ENCODE data around the gene RAB13. TPM values are rescaled to one million over a fixed set of nuclear protein-coding genes. Genes with fewer than 3 reads are reported as not detected.
A peak's percentile ranks its signal among the peaks of the same experiment; 100 is the strongest.

The RAB13 gene
- total RNA-seq, 1 experiment from 2014 or later: 70.6 TPM

DNA sequence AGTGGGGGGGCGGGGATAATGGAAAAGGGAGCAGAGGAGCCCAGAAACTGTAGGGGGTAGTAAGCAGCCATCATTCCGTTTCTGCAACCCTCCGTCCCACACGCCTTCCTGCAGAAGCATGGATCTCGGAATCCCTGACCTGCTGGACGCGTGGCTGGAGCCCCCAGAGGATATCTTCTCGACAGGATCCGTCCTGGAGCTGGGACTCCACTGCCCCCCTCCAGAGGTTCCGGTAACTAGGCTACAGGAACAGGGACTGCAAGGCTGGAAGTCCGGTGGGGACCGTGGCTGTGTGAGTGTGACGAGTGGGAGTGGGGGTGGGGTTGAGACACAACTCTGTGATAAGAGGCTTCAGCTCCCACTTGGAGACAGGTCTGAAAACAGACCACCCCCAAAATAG is 17.7 kb downstream of the RAB13 start:
- Histone ChIP-seq H3K27me3 (ENCODE audit: control insufficient read depth, insufficient read depth, low read length) (no peaks in the 10 kb centered on the region), H3K9me3 (ENCODE audit: control insufficient read depth, insufficient read depth, low read depth, low read length) (no peaks in the 10 kb centered on the region), H3K36me3 (ENCODE audit: control insufficient read depth, insufficient read depth, low read length) (no peaks in the 10 kb centered on the region; the same call in 1 of the 2 replicates), H3K4me1 (ENCODE audit: control insufficient read depth, insufficient read depth, low read length) (peaks cover 9% of the 10 kb centered on the region; the same call in 1 of the 2 replicates), H3K4me3 (ENCODE audit: low read depth in 2 of 2, low read length in 2 of 2) (peak overlapping the region; percentile 66 to 70), H3K27ac (ENCODE audit: low read length) (peak overlapping the region; percentile 97)
- in situ Hi-C loops (cut with HindIII; ENCODE audit: low pct_unique_long_range_greater_than_20kb, low sequenced_read_pairs) (no loop called here), intact Hi-C loops (cut with micrococcal nuclease; ENCODE audit: unreplicated experiment) (no loop called here)
- ATAC-seq (no peak), DNase-seq (ENCODE audit: low read depth, low spot score) (no peak)
- POLR2A ChIA-PET: interaction anchor here (0.6 kb wide), 1 partner anchor 296 kb away, joined by 3 read pairs; no protein-coding TSS in a partner anchor
- CTCF ChIA-PET: interaction anchor here (1.0 kb wide), 1 partner anchor 290 kb away, joined by 5 read pairs; the partner anchor contains the start of gene NPR1
- TF ChIP-seq POLR2AphosphoS5 (IDR thresholded peaks at IDR 0.05; ENCODE audit: low read depth, low read length): no peak
- TF ChIP-seq CTCF (IDR thresholded peaks at IDR 0.05): no peak
- no peak for TF ChIP-seq TCF7L2 (IDR thresholded peaks at IDR 0.05; ENCODE audit: low read depth, low read length)
- no peak for TF ChIP-seq SIN3A (IDR thresholded peaks at IDR 0.05; ENCODE audit: borderline replicate concordance, insufficient read depth, low read depth, low read length)
- TF ChIP-seq, protein P1, sequence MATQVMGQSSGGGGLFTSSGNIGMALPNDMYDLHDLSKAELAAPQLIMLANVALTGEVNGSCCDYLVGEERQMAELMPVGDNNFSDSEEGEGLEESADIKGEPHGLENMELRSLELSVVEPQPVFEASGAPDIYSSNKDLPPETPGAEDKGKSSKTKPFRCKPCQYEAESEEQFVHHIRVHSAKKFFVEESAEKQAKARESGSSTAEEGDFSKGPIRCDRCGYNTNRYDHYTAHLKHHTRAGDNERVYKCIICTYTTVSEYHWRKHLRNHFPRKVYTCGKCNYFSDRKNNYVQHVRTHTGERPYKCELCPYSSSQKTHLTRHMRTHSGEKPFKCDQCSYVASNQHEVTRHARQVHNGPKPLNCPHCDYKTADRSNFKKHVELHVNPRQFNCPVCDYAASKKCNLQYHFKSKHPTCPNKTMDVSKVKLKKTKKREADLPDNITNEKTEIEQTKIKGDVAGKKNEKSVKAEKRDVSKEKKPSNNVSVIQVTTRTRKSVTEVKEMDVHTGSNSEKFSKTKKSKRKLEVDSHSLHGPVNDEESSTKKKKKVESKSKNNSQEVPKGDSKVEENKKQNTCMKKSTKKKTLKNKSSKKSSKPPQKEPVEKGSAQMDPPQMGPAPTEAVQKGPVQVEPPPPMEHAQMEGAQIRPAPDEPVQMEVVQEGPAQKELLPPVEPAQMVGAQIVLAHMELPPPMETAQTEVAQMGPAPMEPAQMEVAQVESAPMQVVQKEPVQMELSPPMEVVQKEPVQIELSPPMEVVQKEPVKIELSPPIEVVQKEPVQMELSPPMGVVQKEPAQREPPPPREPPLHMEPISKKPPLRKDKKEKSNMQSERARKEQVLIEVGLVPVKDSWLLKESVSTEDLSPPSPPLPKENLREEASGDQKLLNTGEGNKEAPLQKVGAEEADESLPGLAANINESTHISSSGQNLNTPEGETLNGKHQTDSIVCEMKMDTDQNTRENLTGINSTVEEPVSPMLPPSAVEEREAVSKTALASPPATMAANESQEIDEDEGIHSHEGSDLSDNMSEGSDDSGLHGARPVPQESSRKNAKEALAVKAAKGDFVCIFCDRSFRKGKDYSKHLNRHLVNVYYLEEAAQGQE (IDR thresholded peaks at IDR 0.05; ENCODE audit: insufficient read depth in 1 of 2, low read depth in 2 of 2, low read length in 1 of 2): no peak
- no TSS peak for BruUV-seq (replicated peaks)

GRCh38 chr1:153968000-153968363 is 18.2 kb downstream of the RAB13 start:
- BruUV-seq (replicated peaks): no TSS peak
- POLR2A ChIA-PET: interaction anchor here (0.6 to 1.4 kb wide), 5 partner anchors 9 to 296 kb away, joined by 3 to 4 read pairs (median 3); partner anchors contain the start of genes JTB and RPS27
- Histone ChIP-seq H3K27me3 (ENCODE audit: control insufficient read depth, insufficient read depth, low read length) (no peaks in the 10 kb centered on the region), H3K9me3 (ENCODE audit: control insufficient read depth, insufficient read depth, low read depth, low read length) (no peaks in the 10 kb centered on the region), H3K27ac (ENCODE audit: low read length) (peak overlapping the region; percentile 97), H3K36me3 (ENCODE audit: control insufficient read depth, insufficient read depth, low read length) (no peaks in the 10 kb centered on the region; the same call in 1 of the 2 replicates), H3K4me1 (ENCODE audit: control insufficient read depth, insufficient read depth, low read length) (peaks cover 9% of the 10 kb centered on the region; the same call in 1 of the 2 replicates), H3K4me3 (ENCODE audit: low read depth in 2 of 2, low read length in 2 of 2) (peak overlapping the region; percentile 66 to 70)
- TF ChIP-seq, protein P1 (IDR thresholded peaks at IDR 0.05; ENCODE audit: insufficient read depth in 1 of 2, low read depth in 2 of 2, low read length in 1 of 2): no peak
- TF ChIP-seq TCF7L2 (IDR thresholded peaks at IDR 0.05; ENCODE audit: low read depth, low read length) (no peak), SIN3A (IDR thresholded peaks at IDR 0.05; ENCODE audit: borderline replicate concordance, insufficient read depth, low read depth, low read length) (0 out of 2 replicates have a peak, but pooled peaks have one; percentile 25)
- CTCF ChIA-PET: interaction anchor here (0.5 to 1.0 kb wide), 2 partner anchors 30 to 290 kb away, joined by 5 read pairs; partner anchors contain the start of gene NPR1
- ATAC-seq (no peak), DNase-seq (ENCODE audit: low read depth, low spot score) (no peak)
- in situ Hi-C loops (cut with HindIII; ENCODE audit: low pct_unique_long_range_greater_than_20kb, low sequenced_read_pairs) (no loop called here), intact Hi-C loops (cut with micrococcal nuclease; ENCODE audit: unreplicated experiment) (no loop called here)
